Liver (tissue), 3 donors: ENCODE data around the gene ITGA8.

Experiments used
- FOXA1 ChIP-seq: IDR thresholded peaks from 2 replicates; pipeline ENCODE4 v1.6.1; 2016; ENCODE audit warnings: antibody characterized with exemption
- GABPA ChIP-seq, 2 donors: IDR thresholded peaks in 1 of 2; conservative IDR thresholded peaks in 1 of 2; 2 replicates each; pipeline ENCODE4 v1.6.1; 2016; ENCODE audit warnings: antibody characterized with exemption in 2 of 2, mild to moderate bottlenecking in 1 of 2, moderate library complexity in 1 of 2
- JUND ChIP-seq, 2 donors: IDR thresholded peaks; 2 replicates each; pipeline ENCODE4 v1.6.1; 2016; ENCODE audit warnings: antibody characterized with exemption in 2 of 2
- RAD21 ChIP-seq, 2 donors: IDR thresholded peaks; 2 replicates each; pipeline ENCODE4 v1.6.1; 2016; ENCODE audit warnings: antibody characterized with exemption in 2 of 2, mild to moderate bottlenecking in 2 of 2
- RXRA ChIP-seq, 2 donors: IDR thresholded peaks; 2 replicates each; pipeline ENCODE4 v1.6.1; 2017 to 2018; ENCODE audit warnings: antibody characterized with exemption in 2 of 2, mild to moderate bottlenecking in 1 of 2
- YY1 ChIP-seq: IDR thresholded peaks from 2 replicates; pipeline ENCODE4 v1.6.1; 2016; ENCODE audit warnings: antibody characterized with exemption, mild to moderate bottlenecking
- TF ChIP-seq, protein P1 (sequence below): fragments of 150-350 bp; IDR thresholded peaks from 2 replicates; pipeline ENCODE4 v1.5.1; 2017; ENCODE audit warnings: improper control_type of control experiment, low read depth, low read length; ENCODE audit not compliant: missing input control
- TF ChIP-seq, protein P2 (sequence below): IDR thresholded peaks from 2 replicates; pipeline ENCODE4 v1.6.1; 2016; ENCODE audit warnings: antibody characterized with exemption
- TF ChIP-seq, protein P3 (sequence below): IDR thresholded peaks from 2 replicates; pipeline ENCODE4 v1.6.1; 2016; ENCODE audit warnings: antibody characterized with exemption, mild to moderate bottlenecking
- TF ChIP-seq, protein P4 (sequence below): IDR thresholded peaks from 2 replicates; pipeline ENCODE4 v1.6.1; 2016; ENCODE audit warnings: antibody characterized with exemption
- donor health status: healthy.
- donor health status: healthy.

DNA sequence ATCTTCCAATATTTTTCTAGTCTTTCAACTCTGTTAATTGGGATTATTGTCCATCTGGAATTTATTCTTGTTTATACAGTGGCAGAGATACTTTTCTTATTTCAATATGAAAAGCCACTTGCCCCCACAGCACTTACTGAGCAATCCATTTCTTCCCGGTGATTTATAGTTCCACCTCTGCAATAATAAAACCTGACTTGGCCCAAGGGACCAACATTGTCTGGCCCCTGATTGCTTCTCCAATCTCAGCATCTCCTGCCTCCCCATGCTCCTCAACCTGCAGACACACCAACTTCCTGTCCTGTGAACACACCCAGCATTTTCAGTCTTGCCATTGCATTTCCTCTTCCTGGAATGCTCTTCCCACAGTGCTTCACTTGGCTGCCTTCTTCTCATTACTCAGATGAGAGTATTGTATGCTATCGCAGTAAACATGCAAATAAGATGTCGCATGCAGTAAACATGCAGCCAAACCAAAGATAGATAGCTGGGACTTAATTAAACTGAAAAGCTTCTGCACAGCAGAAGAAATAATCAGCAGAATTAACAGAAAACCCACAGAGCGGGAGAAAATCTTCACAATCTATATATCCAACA, 19.5 kb downstream of the ITGA8 start:
- TF ChIP-seq RAD21 (IDR thresholded peaks at IDR 0.05) (no peak), JUND (IDR thresholded peaks at IDR 0.05) (no peak), GABPA (IDR thresholded peaks at IDR 0.05 in 1 of 2, conservative IDR thresholded peaks at IDR 0.05 in 1 of 2) (no peak), YY1 (no peak), FOXA1 (no peak), RXRA (IDR thresholded peaks at IDR 0.05) (no peak)
- TF ChIP-seq, protein P1, sequence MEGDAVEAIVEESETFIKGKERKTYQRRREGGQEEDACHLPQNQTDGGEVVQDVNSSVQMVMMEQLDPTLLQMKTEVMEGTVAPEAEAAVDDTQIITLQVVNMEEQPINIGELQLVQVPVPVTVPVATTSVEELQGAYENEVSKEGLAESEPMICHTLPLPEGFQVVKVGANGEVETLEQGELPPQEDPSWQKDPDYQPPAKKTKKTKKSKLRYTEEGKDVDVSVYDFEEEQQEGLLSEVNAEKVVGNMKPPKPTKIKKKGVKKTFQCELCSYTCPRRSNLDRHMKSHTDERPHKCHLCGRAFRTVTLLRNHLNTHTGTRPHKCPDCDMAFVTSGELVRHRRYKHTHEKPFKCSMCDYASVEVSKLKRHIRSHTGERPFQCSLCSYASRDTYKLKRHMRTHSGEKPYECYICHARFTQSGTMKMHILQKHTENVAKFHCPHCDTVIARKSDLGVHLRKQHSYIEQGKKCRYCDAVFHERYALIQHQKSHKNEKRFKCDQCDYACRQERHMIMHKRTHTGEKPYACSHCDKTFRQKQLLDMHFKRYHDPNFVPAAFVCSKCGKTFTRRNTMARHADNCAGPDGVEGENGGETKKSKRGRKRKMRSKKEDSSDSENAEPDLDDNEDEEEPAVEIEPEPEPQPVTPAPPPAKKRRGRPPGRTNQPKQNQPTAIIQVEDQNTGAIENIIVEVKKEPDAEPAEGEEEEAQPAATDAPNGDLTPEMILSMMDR: no peak
- TF ChIP-seq, protein P2, sequence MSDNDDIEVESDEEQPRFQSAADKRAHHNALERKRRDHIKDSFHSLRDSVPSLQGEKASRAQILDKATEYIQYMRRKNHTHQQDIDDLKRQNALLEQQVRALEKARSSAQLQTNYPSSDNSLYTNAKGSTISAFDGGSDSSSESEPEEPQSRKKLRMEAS: no peak
- TF ChIP-seq, protein P3, sequence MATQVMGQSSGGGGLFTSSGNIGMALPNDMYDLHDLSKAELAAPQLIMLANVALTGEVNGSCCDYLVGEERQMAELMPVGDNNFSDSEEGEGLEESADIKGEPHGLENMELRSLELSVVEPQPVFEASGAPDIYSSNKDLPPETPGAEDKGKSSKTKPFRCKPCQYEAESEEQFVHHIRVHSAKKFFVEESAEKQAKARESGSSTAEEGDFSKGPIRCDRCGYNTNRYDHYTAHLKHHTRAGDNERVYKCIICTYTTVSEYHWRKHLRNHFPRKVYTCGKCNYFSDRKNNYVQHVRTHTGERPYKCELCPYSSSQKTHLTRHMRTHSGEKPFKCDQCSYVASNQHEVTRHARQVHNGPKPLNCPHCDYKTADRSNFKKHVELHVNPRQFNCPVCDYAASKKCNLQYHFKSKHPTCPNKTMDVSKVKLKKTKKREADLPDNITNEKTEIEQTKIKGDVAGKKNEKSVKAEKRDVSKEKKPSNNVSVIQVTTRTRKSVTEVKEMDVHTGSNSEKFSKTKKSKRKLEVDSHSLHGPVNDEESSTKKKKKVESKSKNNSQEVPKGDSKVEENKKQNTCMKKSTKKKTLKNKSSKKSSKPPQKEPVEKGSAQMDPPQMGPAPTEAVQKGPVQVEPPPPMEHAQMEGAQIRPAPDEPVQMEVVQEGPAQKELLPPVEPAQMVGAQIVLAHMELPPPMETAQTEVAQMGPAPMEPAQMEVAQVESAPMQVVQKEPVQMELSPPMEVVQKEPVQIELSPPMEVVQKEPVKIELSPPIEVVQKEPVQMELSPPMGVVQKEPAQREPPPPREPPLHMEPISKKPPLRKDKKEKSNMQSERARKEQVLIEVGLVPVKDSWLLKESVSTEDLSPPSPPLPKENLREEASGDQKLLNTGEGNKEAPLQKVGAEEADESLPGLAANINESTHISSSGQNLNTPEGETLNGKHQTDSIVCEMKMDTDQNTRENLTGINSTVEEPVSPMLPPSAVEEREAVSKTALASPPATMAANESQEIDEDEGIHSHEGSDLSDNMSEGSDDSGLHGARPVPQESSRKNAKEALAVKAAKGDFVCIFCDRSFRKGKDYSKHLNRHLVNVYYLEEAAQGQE: no peak
- TF ChIP-seq, protein P4, sequence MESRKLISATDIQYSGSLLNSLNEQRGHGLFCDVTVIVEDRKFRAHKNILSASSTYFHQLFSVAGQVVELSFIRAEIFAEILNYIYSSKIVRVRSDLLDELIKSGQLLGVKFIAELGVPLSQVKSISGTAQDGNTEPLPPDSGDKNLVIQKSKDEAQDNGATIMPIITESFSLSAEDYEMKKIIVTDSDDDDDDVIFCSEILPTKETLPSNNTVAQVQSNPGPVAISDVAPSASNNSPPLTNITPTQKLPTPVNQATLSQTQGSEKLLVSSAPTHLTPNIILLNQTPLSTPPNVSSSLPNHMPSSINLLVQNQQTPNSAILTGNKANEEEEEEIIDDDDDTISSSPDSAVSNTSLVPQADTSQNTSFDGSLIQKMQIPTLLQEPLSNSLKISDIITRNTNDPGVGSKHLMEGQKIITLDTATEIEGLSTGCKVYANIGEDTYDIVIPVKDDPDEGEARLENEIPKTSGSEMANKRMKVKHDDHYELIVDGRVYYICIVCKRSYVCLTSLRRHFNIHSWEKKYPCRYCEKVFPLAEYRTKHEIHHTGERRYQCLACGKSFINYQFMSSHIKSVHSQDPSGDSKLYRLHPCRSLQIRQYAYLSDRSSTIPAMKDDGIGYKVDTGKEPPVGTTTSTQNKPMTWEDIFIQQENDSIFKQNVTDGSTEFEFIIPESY: no peak
